A549 (cell line): Measurements from ENCODE around the gene CD36. TPM values are rescaled to one million over a fixed set of nuclear protein-coding genes. Genes with fewer than 3 reads are reported as not detected.

ENCODE experiments used
- ATAC-seq, 2 experiments: fragments of 200-7000 bp in 1 of 2; fragments of >200 bp in 1 of 2; cut with Nextera tagmentation in 1 of 2; cut with Tn5 transposase in 1 of 2; 3 replicates each; pipeline versions ENCODE4 v1.8.0 to v1.9.1; 2018 to 2020; ENCODE audit warnings: mild to moderate bottlenecking in 1 of 2, moderate library complexity in 1 of 2
- CTCF ChIA-PET: fragments of 300-600 bp; sonication (Branson Sonifier 250); formaldehyde crosslinking; extraction: SDS; loops from one replicate; lab custom pipeline; 2021; ENCODE audit warnings: antibody characterized with exemption, inconsistent platforms; lab: Yijun Ruan, JAX
- POLR2A ChIA-PET: fragments of 350-600 bp; formaldehyde crosslinking; extraction: SDS; loops from one replicate; lab custom pipeline; 2021; ENCODE audit warnings: antibody characterized with exemption, inconsistent platforms; lab: Yijun Ruan, JAX
- DNase-seq, 2 experiments: peaks; one replicate each; pipeline versions ENCODE4 v3.0.0 to v3.0.0-alpha.2; 2011 to 2016; ENCODE audit warnings: low read depth in 1 of 2, low spot score in 1 of 2
- FAIRE-seq: peaks from 2 replicates; lab custom pipeline; 2011; peaks lifted over from hg19 to GRCh38; lab: Jason Lieb, UNC
- H3K27ac ChIP-seq, 2 experiments: fragments of >200 bp; sonication (Bioruptor Twin); formaldehyde crosslinking; 3 replicates each; pipeline ENCODE4 v1.5.1; 2016 to 2017
- H3K4me1 ChIP-seq: fragments of >200 bp; sonication (Bioruptor Twin); formaldehyde crosslinking; 3 replicates; pipeline ENCODE4 v1.6.1; 2016
- H3K4me2 ChIP-seq: fragments of >200 bp; sonication (Bioruptor Twin); formaldehyde crosslinking; 3 replicates; pipeline ENCODE4 v1.6.1; 2016
- H3K4me3 ChIP-seq: fragments of >200 bp; sonication (Bioruptor Twin); formaldehyde crosslinking; 3 replicates; pipeline ENCODE4 v1.5.1; 2016
- H3K9me3 ChIP-seq: fragments of >200 bp; sonication (Bioruptor Twin); formaldehyde crosslinking; 3 replicates; pipeline ENCODE4 v1.6.1; 2016
- ATOH8 ChIP-seq: fragments of 250-450 bp; sonication (Bioruptor Pico); IDR thresholded peaks from 2 replicates; pipeline ENCODE4 v1.5.0; 2020; ENCODE audit warnings: low read depth, mild to moderate bottlenecking, moderate library complexity
- BCL3 ChIP-seq: fragments of >200 bp; sonication (Bioruptor Twin); formaldehyde crosslinking; IDR thresholded peaks from 3 replicates; pipeline ENCODE4 v1.6.1; 2016
- CBX2 ChIP-seq: fragments of 200-600 bp; sonication (generic); IDR thresholded peaks from 2 replicates; pipeline ENCODE4 v1.6.1; 2016; ENCODE audit warnings: low read depth, mild to moderate bottlenecking, borderline replicate concordance
- CHD2 ChIP-seq: fragments of 150-350 bp; IDR thresholded peaks from 2 replicates; pipeline ENCODE4 v1.6.1; 2014; ENCODE audit warnings: low read length; ENCODE audit not compliant: partially characterized antibody
- EHF ChIP-seq: fragments of 250-450 bp; sonication (Bioruptor Pico); IDR thresholded peaks from 2 replicates; pipeline ENCODE4 v1.5.0; 2020; ENCODE audit warnings: mild to moderate bottlenecking
- EHMT2 ChIP-seq: fragments of 200-600 bp; sonication (generic); IDR thresholded peaks from 2 replicates; pipeline ENCODE4 v1.6.1; 2016; ENCODE audit warnings: antibody characterized with exemption, low read depth, mild to moderate bottlenecking, moderate library complexity
- EP300 ChIP-seq, 2 experiments: fragments of >200 bp; sonication (Bioruptor Twin); formaldehyde crosslinking; IDR thresholded peaks; 2 replicates in 1 of 2; 3 replicates in 1 of 2; pipeline ENCODE4 v1.6.1; 2016 to 2017
- FOSL2 ChIP-seq, 2 experiments: fragments of 450-650 bp in 1 of 2; fragments of >200 bp in 1 of 2; sonication (Bioruptor Twin) in 1 of 2; formaldehyde crosslinking; IDR thresholded peaks; 2 replicates each; pipeline versions ENCODE4 v1.5.0 to v1.6.1; 2016 to 2020; ENCODE audit warnings: mild to moderate bottlenecking in 1 of 2, moderate library complexity in 1 of 2
- GATA3 ChIP-seq: IDR thresholded peaks from 2 replicates; pipeline ENCODE4 v1.6.1; 2012; ENCODE audit warnings: borderline replicate concordance
- JUNB ChIP-seq: fragments of >200 bp; sonication (Bioruptor Twin); formaldehyde crosslinking; IDR thresholded peaks from 2 replicates; pipeline ENCODE4 v1.6.1; 2016
- MAZ ChIP-seq: fragments of 150-350 bp; IDR thresholded peaks from 2 replicates; pipeline ENCODE4 v1.6.1; 2014; ENCODE audit warnings: antibody characterized with exemption, low read depth, low read length, borderline replicate concordance
- MYC ChIP-seq: IDR thresholded peaks from 2 replicates; pipeline ENCODE4 v1.6.1; 2012; ENCODE audit warnings: mild to moderate bottlenecking, inconsistent platforms, low read length, improper control_type of control experiment, borderline replicate concordance
- NPAS2 ChIP-seq: fragments of 250-450 bp; sonication (Bioruptor Pico); IDR thresholded peaks from 2 replicates; pipeline ENCODE4 v1.8.0; 2022; ENCODE audit warnings: mild to moderate bottlenecking, moderate library complexity, borderline replicate concordance
- NR3C1 ChIP-seq: fragments of >200 bp; sonication (Bioruptor Twin); formaldehyde crosslinking; IDR thresholded peaks from 3 replicates; pipeline ENCODE4 v1.6.1; 2017
- POLR2A ChIP-seq: IDR thresholded peaks from 2 replicates; pipeline ENCODE4 v1.6.1; 2012; ENCODE audit warnings: mild to moderate bottlenecking, low read length
- RCOR1 ChIP-seq: fragments of 150-350 bp; IDR thresholded peaks from 2 replicates; pipeline ENCODE4 v1.6.1; 2014; ENCODE audit warnings: antibody characterized with exemption, low read length, low read depth
- TFCP2L1 ChIP-seq: fragments of 250-450 bp; sonication (Bioruptor Pico); IDR thresholded peaks from 2 replicates; pipeline ENCODE4 v1.5.0; 2021; ENCODE audit warnings: mild to moderate bottlenecking
- ZC3H11A ChIP-seq: fragments of 450-650 bp; IDR thresholded peaks from 2 replicates; pipeline ENCODE4 v1.6.1; 2014; ENCODE audit warnings: antibody characterized with exemption, mild to moderate bottlenecking
- WGBS: methylation state at CpG from one replicate; pipeline ENCODE4 v1.1.6; 2017; ENCODE audit errors: missing lambda C conversion rate; 5-methylcytosine and 5-hydroxymethylcytosine counted together
- polyA plus RNA-seq, 4 experiments: library from polyadenylated mRNA; depleted of rRNA in 3 of 4; stranded (reverse); fragments of >200 nt; fragmentation: RNase III in 1 of 4; extraction: RNeasy Plus Mini Kit Qiagen cat#74134 plus additional on column Dnase treatment in 1 of 4; gene quantifications; 2 replicates in 3 of 4; 3 replicates in 1 of 4; pipeline ENCODE4 v1.2.3, GENCODE V29; 2011 to 2017

The CD36 gene
- polyA plus RNA-seq, 2 of the 4 experiments (the other 2 are of a cell fraction), result 0.12 to 0.37 TPM

- POLR2A ChIA-PET, result no interaction called here
- no peak for TF ChIP-seq NR3C1
- TF ChIP-seq MYC, result no peak
- TF ChIP-seq CBX2, result no peak
- TF ChIP-seq EHMT2, result no peak
- TF ChIP-seq JUNB, result no peak
- TF ChIP-seq EP300 (IDR thresholded peaks at IDR 0.05), result no peak
- TF ChIP-seq MAZ, result no peak
- TF ChIP-seq TFCP2L1 (CRISPR knock-in tag), result no peak
- CTCF ChIA-PET, result no interaction called here
- Histone ChIP-seq H3K27ac (no peak overlapping the region), H3K4me1 (no peaks in the 10 kb centered on the region), H3K4me3 (no peak overlapping the region), H3K9me3 (0 out of 3 replicates have a peak, but pooled peaks cover 9% of the 10 kb centered on the region), H3K4me2 (no peak overlapping the region)
- DNase-seq, result no peak
- no peak for FAIRE-seq
- WGBS, result 80% methylated on average over 1 of the region's 1 CpG
- no peak for ATAC-seq
These were observed 2.4 kb downstream of the CD36 start for GRCh38 chr7:80640846-80641245.

GRCh38 chr7:80641548-80641947, 3.1 kb downstream of the CD36 start:
- CTCF ChIA-PET, result interaction anchor here (0.8 kb wide), 1 partner anchor 623 kb away, joined by 3 read pairs; no protein-coding TSS in a partner anchor
- FAIRE-seq, result no peak
- no peak overlapping the region for H3K4me3 ChIP-seq
- no peaks in the 10 kb centered on the region for H3K4me1 ChIP-seq
- DNase-seq, result no peak
- 0 out of 3 replicates have a peak, but pooled peaks cover 9% of the 10 kb centered on the region for H3K9me3 ChIP-seq
- H3K4me2 ChIP-seq, result no peak overlapping the region
- H3K27ac ChIP-seq, result no peak overlapping the region
- no peak for ATAC-seq
- TF ChIP-seq GATA3 (no peak), EHF (no peak), BCL3 (no peak), FOSL2 (IDR thresholded peaks at IDR 0.05) (no peak), FOSL2 (CRISPR knock-in tag; IDR thresholded peaks at IDR 0.05) (no peak)
- POLR2A ChIA-PET, result no interaction called here

GRCh38 chr7:80642871-80643270, 4.4 kb downstream of the CD36 start:
- POLR2A ChIA-PET, result no interaction called here
- CTCF ChIA-PET, result no interaction called here
- ATAC-seq, result no peak
- 0 out of 3 replicates have a peak, but pooled peaks cover 9% of the 10 kb centered on the region for H3K9me3 ChIP-seq
- no peaks in the 10 kb centered on the region for H3K4me1 ChIP-seq
- no peak overlapping the region for H3K27ac ChIP-seq
- DNase-seq, result no peak
- no peak for FAIRE-seq
- TF ChIP-seq ATOH8 (CRISPR knock-in tag) (no peak), CBX2 (no peak), RCOR1 (no peak), NR3C1 (no peak), POLR2A (no peak), NPAS2 (no peak), EHF (no peak)
- WGBS, result 80% methylated on average over 1 of the region's 1 CpG
- H3K4me3 ChIP-seq, result no peak overlapping the region
- H3K4me2 ChIP-seq, result no peak overlapping the region

- Histone ChIP-seq H3K27ac (no peak overlapping the region), H3K4me3 (no peak overlapping the region), H3K9me3 (0 out of 3 replicates have a peak, but pooled peaks cover 9% of the 10 kb centered on the region), H3K4me1 (no peaks in the 10 kb centered on the region), H3K4me2 (no peak overlapping the region)
- ChIA-PET CTCF (no interaction called here), POLR2A (no interaction called here)
- WGBS, result 90% methylated on average over 5 of the region's 5 CpGs
- ATAC-seq (no peak), FAIRE-seq (no peak), DNase-seq (no peak)
- TF ChIP-seq TFCP2L1 (CRISPR knock-in tag) (no peak), ZC3H11A (no peak), CHD2 (no peak)
These were observed 5.0 kb downstream of the CD36 start for GRCh38 chr7:80643336-80643915.
